Measurements from ENCODE around the gene HVCN1.

Gene HVCN1

DNA sequence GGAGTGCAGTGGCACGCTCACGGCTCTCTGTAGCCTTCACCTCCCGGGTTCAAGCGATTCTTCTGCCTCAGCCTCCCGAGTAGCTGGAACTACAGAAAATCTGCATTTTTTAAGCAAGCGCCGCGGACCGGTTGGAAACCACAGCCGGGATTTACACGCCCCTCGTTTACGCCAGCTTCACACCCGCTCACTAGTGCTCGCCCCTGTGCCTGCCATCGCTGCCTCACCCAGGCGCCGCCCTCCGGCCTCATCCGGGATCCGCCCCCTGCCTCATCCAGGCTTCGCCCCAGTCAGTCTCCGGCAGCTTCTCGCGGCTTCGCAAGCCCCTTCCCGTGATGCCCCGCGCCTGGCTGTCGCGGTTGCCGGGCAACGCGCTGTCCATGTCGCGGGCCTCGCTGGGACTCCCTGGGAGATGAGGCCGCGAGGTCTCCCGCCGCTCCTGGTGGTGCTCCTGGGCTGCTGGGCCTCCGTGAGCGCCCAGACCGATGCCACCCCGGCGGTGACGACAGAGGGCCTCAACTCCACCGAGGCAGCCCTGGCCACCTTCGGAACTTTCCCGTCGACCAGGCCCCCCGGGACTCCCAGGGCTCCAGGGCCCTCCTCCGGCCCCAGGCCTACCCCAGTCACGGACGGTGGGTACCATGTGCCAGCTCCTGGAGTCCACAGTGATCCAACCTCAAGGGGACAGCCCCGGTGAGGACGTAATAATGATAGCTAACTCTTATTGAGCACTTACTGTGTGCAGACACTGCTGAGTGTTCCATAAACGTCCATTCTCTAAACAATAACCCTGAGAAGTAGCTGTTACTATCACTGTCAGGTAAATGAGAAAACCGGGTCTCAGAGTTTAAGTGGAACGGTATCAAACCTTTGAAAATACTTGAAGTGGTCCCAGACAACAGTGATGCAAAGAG is 74.9 kb downstream of the HVCN1 start, which contains the start of gene TCTN1 (continued):
- peak; percentile 67 for TF ChIP-seq PATZ1 (tag by site-specific recombination; IDR thresholded peaks at IDR 0.05)
- TF ChIP-seq ZFP37 (tag by site-specific recombination; IDR thresholded peaks at IDR 0.05) = peak; percentile 79; the same call in 1 of the 2 replicates
- TF ChIP-seq KLF7 (tag by site-specific recombination; IDR thresholded peaks at IDR 0.05; ENCODE audit: borderline replicate concordance) = peak; percentile 54; the same call in 1 of the 2 replicates
- TF ChIP-seq EGR2 (tag by site-specific recombination; IDR thresholded peaks at IDR 0.05; ENCODE audit: low read depth) = 0 out of 2 replicates have a peak, but pooled peaks have one; percentile 43

DNA sequence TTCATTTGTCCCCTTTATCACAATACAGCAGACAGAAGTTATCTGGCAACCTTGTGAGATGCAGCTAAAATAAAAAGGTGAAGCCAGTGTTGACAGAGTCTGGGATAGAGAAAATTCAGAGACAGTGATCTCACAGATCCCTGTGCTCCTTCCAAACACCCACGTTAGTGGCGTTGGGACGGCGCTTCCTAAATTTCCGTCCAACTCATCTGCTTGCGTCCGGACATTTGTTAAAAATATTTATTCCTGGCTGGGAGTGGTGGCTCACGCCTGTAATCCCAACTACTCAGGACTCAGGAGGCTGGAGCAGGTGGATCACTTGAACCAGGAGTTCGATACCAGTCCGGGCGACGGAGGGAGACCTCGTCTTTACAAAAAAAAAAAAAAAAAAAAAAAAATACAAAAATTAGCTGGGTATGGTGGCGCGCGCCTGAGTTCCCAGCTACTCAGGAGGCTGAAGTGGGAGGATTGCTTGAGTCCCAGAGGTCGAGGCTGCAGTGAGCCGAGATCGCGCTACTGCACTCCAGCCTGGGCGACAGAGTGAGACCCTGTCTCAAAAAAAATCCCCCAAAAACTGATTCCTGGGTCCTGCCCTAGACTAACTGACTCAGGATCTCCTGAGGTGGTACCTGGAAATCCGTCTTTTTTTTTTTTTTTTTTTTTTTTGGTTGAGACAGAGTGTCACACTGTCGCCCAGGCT is 75.7 kb downstream of the HVCN1 start:
- peak overlapping the region; percentile 80 for H3K4me3 ChIP-seq (ENCODE audit: low read depth, low read length)
- POLR2A ChIA-PET = interaction anchor here (0.6 to 1.1 kb wide), 6 partner anchors 47 to 163 kb away, joined by 4 to 9 read pairs (median 5); partner anchors contain the start of genes ARPC3, FAM216A, GPN3 and RAD9B
- peaks cover 3% of the 10 kb centered on the region for H3K4me1 ChIP-seq (ENCODE audit: control insufficient read depth, insufficient read depth, low read length)
- CTCF ChIA-PET = interaction anchor here (0.6 to 7.7 kb wide), 3 partner anchors 12 to 214 kb away, joined by 3 to 42 read pairs (median 3); no protein-coding TSS in a partner anchor
- 0 out of 2 replicates have a peak, but pooled peaks have one; percentile 2 for TF ChIP-seq ZBTB11 (tag by site-specific recombination; conservative IDR thresholded peaks at IDR 0.05; ENCODE audit: low read depth)
- no peak for TF ChIP-seq OVOL3 (tag by site-specific recombination; IDR thresholded peaks at IDR 0.05)
- no peak for TF ChIP-seq WT1 (tag by site-specific recombination; IDR thresholded peaks at IDR 0.05)
- TF ChIP-seq, protein P1, sequence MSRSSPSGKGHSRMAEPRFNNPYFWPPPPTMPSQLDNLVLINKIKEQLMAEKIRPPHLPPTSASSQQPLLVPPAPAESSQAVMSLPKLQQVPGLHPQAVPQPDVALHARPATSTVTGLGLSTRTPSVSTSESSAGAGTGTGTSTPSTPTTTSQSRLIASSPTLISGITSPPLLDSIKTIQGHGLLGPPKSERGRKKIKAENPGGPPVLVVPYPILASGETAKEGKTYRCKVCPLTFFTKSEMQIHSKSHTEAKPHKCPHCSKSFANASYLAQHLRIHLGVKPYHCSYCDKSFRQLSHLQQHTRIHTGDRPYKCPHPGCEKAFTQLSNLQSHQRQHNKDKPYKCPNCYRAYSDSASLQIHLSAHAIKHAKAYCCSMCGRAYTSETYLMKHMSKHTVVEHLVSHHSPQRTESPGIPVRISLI (tag by site-specific recombination; IDR thresholded peaks at IDR 0.05) = peak; percentile 70
- TF ChIP-seq ZNF16 (tag by site-specific recombination; IDR thresholded peaks at IDR 0.05; ENCODE audit: low read depth) = no peak
- TF ChIP-seq ZNF239 (tag by site-specific recombination; IDR thresholded peaks at IDR 0.05) = no peak
- TF ChIP-seq ZNF785 (tag by site-specific recombination; IDR thresholded peaks at IDR 0.05) = no peak
- H3K9me3 ChIP-seq (ENCODE audit: control insufficient read depth, insufficient read depth, low read depth, low read length) = no peaks in the 10 kb centered on the region
- no peak overlapping the region for H3K27ac ChIP-seq (ENCODE audit: extremely low read depth, low read depth, low read length)
- H3K36me3 ChIP-seq (ENCODE audit: control insufficient read depth in 2 of 2, insufficient read depth in 1 of 2, low read length in 2 of 2) = peaks cover 6 to 10% of the 10 kb centered on the region in 2 experiments; a peak in 2 of 3 replicates

DNA sequence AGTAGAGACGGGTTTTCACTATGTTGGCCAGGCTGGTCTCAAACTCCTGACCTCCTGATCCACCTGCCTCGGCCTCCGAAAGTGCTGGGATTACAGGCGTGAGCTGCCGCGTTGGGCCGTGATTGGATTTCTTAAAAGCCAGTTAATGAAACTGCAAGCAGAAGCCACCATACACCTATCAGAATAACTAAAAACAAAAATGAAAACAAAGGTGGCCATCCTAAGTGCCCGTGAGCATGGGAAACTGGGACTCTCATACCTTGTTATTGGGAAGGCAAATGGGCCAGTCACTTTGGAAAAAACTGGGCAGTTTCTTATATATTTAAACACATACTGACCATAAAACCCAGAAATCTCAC is 82.7 kb downstream of the HVCN1 start:
- no peaks in the 10 kb centered on the region for H3K36me3 ChIP-seq (ENCODE audit: control insufficient read depth in 2 of 2, insufficient read depth in 1 of 2, low read length in 2 of 2)
- H3K9me3 ChIP-seq (ENCODE audit: control insufficient read depth, insufficient read depth, low read depth, low read length) = no peaks in the 10 kb centered on the region
- CTCF ChIA-PET = interaction anchor here (0.7 kb wide), 1 partner anchor 112 kb away, joined by 3 read pairs; no protein-coding TSS in a partner anchor
- no peak overlapping the region for H3K4me3 ChIP-seq (ENCODE audit: low read depth, low read length)
- H3K4me1 ChIP-seq (ENCODE audit: control insufficient read depth, insufficient read depth, low read length) = no peaks in the 10 kb centered on the region
- H3K27ac ChIP-seq (ENCODE audit: extremely low read depth, low read depth, low read length) = no peak overlapping the region
- POLR2A ChIA-PET = no interaction called here
- TF ChIP-seq PRDM1 (tag by site-specific recombination; IDR thresholded peaks at IDR 0.05) (no peak), ZNF692 (tag by site-specific recombination; IDR thresholded peaks at IDR 0.05) (no peak), ZNF302 (tag by site-specific recombination; IDR thresholded peaks at IDR 0.05; ENCODE audit: low read depth) (no peak), PATZ1 (tag by site-specific recombination; IDR thresholded peaks at IDR 0.05) (no peak), ZNF670 (tag by site-specific recombination; IDR thresholded peaks at IDR 0.05; ENCODE audit: low read depth) (no peak), ZNF76 (tag by site-specific recombination; IDR thresholded peaks at IDR 0.05; ENCODE audit: borderline replicate concordance, low read depth) (no peak), ZNF433 (tag by site-specific recombination; IDR thresholded peaks at IDR 0.05; ENCODE audit: low read depth) (no peak), ZNF555 (tag by site-specific recombination; conservative IDR thresholded peaks at IDR 0.05) (no peak), ZNF585B (tag by site-specific recombination; IDR thresholded peaks at IDR 0.05) (no peak), GLI4 (tag by site-specific recombination; IDR thresholded peaks at IDR 0.05) (no peak)
